ENCODE data around the gene GRK5.

GRCh38 chr10:119391440-119392251 is 184.3 kb downstream of the GRK5 start:
- no peak for TF ChIP-seq EZH2 (IDR thresholded peaks at IDR 0.05; ENCODE audit: borderline replicate concordance, low read depth, low read length, poor library complexity, severe bottlenecking)
- TF ChIP-seq, protein P1, sequence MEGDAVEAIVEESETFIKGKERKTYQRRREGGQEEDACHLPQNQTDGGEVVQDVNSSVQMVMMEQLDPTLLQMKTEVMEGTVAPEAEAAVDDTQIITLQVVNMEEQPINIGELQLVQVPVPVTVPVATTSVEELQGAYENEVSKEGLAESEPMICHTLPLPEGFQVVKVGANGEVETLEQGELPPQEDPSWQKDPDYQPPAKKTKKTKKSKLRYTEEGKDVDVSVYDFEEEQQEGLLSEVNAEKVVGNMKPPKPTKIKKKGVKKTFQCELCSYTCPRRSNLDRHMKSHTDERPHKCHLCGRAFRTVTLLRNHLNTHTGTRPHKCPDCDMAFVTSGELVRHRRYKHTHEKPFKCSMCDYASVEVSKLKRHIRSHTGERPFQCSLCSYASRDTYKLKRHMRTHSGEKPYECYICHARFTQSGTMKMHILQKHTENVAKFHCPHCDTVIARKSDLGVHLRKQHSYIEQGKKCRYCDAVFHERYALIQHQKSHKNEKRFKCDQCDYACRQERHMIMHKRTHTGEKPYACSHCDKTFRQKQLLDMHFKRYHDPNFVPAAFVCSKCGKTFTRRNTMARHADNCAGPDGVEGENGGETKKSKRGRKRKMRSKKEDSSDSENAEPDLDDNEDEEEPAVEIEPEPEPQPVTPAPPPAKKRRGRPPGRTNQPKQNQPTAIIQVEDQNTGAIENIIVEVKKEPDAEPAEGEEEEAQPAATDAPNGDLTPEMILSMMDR (conservative IDR thresholded peaks at IDR 0.05; ENCODE audit: low read depth, low read length) = no peak
